Activated CD8-positive, alpha-beta memory T cell treated with anti-CD3 and anti-CD28 coated beads, Interleukin-2, amount 10 ng/mL, durations not matched to agents 7 days and 5 days (primary cell): ENCODE measurements around the gene ODF2. TPM values are rescaled to one million over a fixed set of nuclear protein-coding genes. Genes with fewer than 3 reads are reported as not detected.

Experiments
- ATAC-seq: fragments of 150-1000 bp; cut with Tn5 transposase; one replicate; pipeline ENCODE4 v1.10.0; 2021; ENCODE audit warnings: moderate library complexity
- CTCF ChIA-PET: fragments of 350-600 bp; sonication (Branson Sonifier 250); formaldehyde crosslinking; loops from one replicate; lab custom pipeline; 2021; ENCODE audit warnings: antibody characterized with exemption; lab: Charles Lee
- DNase-seq: peaks from one replicate; pipeline ENCODE4 v3.0.0-alpha.2; 2020
- H3K27ac Mint-ChIP-seq: one replicate; pipeline ENCODE4 v1.8.0; 2021; ENCODE audit warnings: mild to moderate bottlenecking, mixed read lengths
- H3K27me3 Mint-ChIP-seq: one replicate; pipeline ENCODE4 v1.8.0; 2021; ENCODE audit warnings: mixed read lengths
- H3K36me3 Mint-ChIP-seq: one replicate; pipeline ENCODE4 v1.8.0; 2021; ENCODE audit warnings: mild to moderate bottlenecking, mixed read lengths
- H3K4me1 Mint-ChIP-seq: one replicate; pipeline ENCODE4 v1.8.0; 2021; ENCODE audit warnings: mixed read lengths
- H3K4me3 Mint-ChIP-seq: one replicate; pipeline ENCODE4 v1.8.0; 2021; ENCODE audit warnings: mild to moderate bottlenecking, moderate library complexity, mixed read lengths
- H3K9me3 Mint-ChIP-seq: one replicate; pipeline ENCODE4 v1.8.0; 2022; ENCODE audit warnings: low read depth, mixed read lengths
- total RNA-seq, 2 experiments: library from RNA; stranded (reverse); gene quantifications; one replicate each; pipeline ENCODE4 v1.2.3, GENCODE V29; 2021

Gene ODF2
- total RNA-seq, 2 experiments from 2014 or later = 71.8 to 82.7 TPM

DNA sequence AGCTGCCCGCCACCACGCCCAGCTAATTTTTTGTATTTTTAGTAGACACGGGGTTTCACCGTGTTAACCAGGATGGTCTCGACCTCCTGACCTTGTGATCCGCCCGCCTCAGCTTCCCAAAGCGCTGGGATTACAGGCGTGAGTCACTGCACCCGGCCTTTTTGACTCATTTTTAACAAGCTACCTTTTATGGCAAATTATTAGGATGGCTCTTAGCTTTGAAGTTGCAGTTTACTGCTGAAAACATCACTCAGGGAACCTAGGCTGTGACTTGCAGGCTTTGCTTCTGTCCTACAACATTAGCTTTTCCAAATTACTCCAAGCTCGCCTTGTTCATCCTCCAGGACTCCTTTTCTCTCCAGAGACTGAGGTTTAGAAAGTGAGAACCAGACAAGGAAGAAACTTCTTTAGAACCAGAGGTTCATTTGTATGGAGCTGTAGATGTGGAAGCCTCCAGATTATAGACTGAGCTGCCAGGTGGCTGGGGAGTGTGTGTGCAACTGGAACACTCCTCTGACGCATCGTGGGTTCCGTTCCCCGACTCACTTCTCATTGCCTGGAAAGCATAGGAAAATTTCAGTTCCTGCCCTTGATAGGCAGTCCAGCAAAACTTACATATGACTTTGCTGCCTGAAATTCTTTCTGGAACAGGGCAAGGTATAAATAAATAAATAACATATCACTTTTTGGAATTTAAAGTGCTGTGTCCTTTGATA lies 72.8 kb downstream of the ODF2 start:
- CTCF ChIA-PET = no interaction called here
- Mint-ChIP-seq H3K27me3 (no peaks in the 10 kb centered on the region), H3K27ac (no peak overlapping the region), H3K4me3 (no peak overlapping the region), H3K4me1 (peaks cover 4% of the 10 kb centered on the region), H3K36me3 (peaks cover 36% of the 10 kb centered on the region), H3K9me3 (no peaks in the 10 kb centered on the region)
- DNase-seq = no peak
- no peak for ATAC-seq

GRCh38 chr9:128529191-128529590 lies 73.4 kb downstream of the ODF2 start:
- CTCF ChIA-PET = no interaction called here
- Mint-ChIP-seq H3K4me1 (peaks cover 4% of the 10 kb centered on the region), H3K27ac (no peak overlapping the region)

DNA sequence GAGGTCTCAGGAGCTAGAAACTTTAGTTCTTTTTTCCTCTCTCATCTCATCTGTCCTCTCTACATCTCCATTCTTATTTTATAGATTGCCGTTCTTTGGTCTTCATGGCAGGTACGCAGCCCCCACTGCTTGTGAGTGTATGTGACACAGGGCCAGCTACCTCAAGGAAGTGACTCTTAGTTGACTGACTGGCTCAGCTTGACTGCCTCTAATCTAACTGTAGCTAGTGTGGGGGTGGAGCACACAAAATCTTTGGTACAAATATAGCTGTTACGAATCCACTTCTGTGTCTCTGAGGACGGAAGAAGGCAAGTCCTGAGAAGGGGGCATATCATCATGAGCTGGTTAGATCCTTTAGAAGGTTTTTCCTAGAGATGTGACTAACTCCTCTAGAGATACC lies 76.8 kb downstream of the ODF2 start:
- CTCF ChIA-PET = interaction anchor here (0.8 kb wide), 1 partner anchor 20 kb away, joined by 3 read pairs; the partner anchor contains the start of gene SPTAN1

More at GRCh38 chr9:128529191-128529590, 73.4 kb downstream of the ODF2 start:
- ATAC-seq = no peak
- H3K27me3 Mint-ChIP-seq = no peaks in the 10 kb centered on the region
- no peak overlapping the region for H3K4me3 Mint-ChIP-seq
- DNase-seq = no peak
- H3K36me3 Mint-ChIP-seq = peaks cover 41% of the 10 kb centered on the region
- H3K9me3 Mint-ChIP-seq = no peaks in the 10 kb centered on the region

DNA sequence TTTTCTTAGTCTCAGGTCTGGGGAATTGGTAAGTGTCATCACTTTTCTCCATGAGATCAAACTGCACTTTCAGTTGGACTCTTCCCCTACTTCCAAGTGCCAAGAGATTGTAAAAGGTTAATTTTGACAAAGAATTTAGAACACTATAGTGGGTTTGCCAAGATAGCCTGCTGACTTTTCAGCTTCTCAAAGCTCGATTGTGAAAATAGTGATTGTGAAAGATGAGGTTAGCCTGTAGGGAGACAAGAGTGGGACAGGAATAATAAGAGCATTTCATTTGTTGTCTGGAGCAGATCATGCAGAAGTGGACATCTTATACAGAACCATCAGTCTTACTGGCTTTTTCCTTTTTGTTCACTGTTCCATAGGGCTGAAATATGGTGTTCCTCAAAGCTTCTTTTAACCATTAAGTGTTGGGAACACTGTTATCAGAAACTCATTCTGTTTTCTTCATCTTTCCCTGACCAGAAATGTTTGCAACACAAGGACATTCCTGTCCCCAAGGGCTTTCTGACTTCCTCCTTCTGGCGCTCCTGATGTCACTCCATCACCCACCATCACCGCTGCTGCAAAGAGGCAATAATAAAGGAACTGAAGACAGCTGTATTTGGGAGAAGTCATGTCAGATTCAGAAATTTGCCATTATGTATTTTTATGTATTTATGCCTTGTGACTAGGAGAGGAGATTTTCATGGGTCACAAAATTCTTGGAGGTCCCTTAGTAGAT lies 85.0 kb downstream of the ODF2 start:
- Mint-ChIP-seq H3K27ac (no peak overlapping the region), H3K4me3 (no peak overlapping the region), H3K27me3 (no peaks in the 10 kb centered on the region), H3K36me3 (peaks cover 46% of the 10 kb centered on the region), H3K9me3 (no peaks in the 10 kb centered on the region), H3K4me1 (peaks cover 11% of the 10 kb centered on the region)
- DNase-seq (no peak), ATAC-seq (no peak)
- CTCF ChIA-PET = interaction anchor here (1.2 to 1.4 kb wide), 2 partner anchors 10 to 13 kb away, joined by 3 to 4 read pairs; no protein-coding TSS in a partner anchor

More for the DNA sequence above, 76.8 kb downstream of the ODF2 start:
- DNase-seq = no peak
- Mint-ChIP-seq H3K4me3 (no peak overlapping the region), H3K27ac (no peak overlapping the region), H3K9me3 (no peaks in the 10 kb centered on the region), H3K27me3 (no peaks in the 10 kb centered on the region), H3K36me3 (peaks cover 38% of the 10 kb centered on the region), H3K4me1 (peaks cover 4% of the 10 kb centered on the region)
- ATAC-seq = no peak

DNA sequence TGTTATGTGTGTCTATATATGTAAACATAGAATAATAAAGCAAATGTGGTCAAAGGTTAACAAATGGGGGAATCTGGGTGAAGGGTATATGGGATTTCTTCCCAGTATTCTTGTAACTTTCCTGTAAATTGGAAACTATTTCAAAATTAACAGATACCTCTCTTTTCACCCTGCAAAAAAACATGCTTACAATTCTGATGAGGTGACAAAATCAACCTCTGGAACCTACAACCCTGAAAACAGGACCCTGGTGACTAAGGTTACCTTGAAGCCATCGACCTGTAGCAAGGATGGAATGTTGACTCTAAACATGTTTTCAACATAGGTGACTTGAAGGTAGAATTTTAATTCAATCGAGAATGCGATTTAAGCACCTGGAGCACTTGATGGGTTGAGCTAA lies 90.7 kb downstream of the ODF2 start:
- no peak overlapping the region for H3K27ac Mint-ChIP-seq
- H3K27me3 Mint-ChIP-seq = no peaks in the 10 kb centered on the region
- no peak overlapping the region for H3K4me3 Mint-ChIP-seq
- DNase-seq = no peak
- H3K4me1 Mint-ChIP-seq = peaks cover 25% of the 10 kb centered on the region
- H3K36me3 Mint-ChIP-seq = peaks cover 7% of the 10 kb centered on the region
- CTCF ChIA-PET = interaction anchor here (0.9 kb wide), 1 partner anchor 184 kb away, joined by 3 read pairs; no protein-coding TSS in a partner anchor
- no peaks in the 10 kb centered on the region for H3K9me3 Mint-ChIP-seq
- no peak for ATAC-seq

DNA sequence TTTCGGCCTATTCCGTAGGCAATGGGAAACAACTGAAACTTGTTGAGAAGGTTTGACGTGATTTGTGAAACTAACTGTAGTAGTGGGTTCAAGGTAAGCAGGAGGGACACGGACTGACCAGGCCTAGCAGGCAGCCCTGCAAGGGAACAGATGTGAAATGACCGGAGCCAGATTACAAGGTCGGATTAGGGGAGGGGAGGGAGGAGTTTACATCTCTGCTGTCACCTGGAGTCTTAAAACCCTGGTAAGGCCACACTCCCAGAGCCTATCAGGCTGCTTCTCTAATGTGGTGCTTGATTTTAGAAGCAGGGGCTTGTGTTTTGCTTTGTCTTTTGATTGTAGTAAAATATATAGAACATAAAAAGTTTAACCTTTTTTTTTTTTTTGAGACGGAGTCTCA lies 93.1 kb downstream of the ODF2 start:
- CTCF ChIA-PET = interaction anchor here (2.4 kb wide), 1 partner anchor 11 kb away, joined by 7 read pairs; no protein-coding TSS in a partner anchor
- no peak for DNase-seq
- H3K4me3 Mint-ChIP-seq = no peak overlapping the region
- no peaks in the 10 kb centered on the region for H3K27me3 Mint-ChIP-seq
- no peak overlapping the region for H3K27ac Mint-ChIP-seq
- H3K9me3 Mint-ChIP-seq = no peaks in the 10 kb centered on the region
- peaks cover 29% of the 10 kb centered on the region for H3K4me1 Mint-ChIP-seq
- no peaks in the 10 kb centered on the region for H3K36me3 Mint-ChIP-seq
- no peak for ATAC-seq

DNA sequence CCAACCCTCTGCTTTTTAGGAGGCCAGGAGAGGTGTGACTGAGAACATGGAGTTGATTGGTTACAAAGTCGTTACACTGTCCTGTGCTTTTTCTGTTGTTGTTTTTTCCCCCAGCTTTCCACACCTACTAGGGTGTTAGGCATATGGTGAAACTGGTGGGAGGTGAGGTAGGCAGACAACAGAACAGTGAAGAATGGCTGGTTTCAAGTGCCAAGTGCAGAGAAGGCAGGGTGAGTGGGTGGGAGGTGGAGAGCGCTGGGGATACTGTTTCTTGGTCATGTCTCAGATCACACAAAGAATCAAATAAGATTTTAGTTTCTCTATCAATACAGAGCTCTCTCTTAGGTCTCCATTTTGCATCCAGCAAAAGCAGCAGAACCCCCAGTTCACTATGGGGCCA lies 94.4 kb downstream of the ODF2 start:
- no peak for DNase-seq
- Mint-ChIP-seq H3K27me3 (no peaks in the 10 kb centered on the region), H3K27ac (peak overlapping the region; percentile 74), H3K36me3 (no peaks in the 10 kb centered on the region), H3K4me1 (peaks cover 29% of the 10 kb centered on the region), H3K4me3 (peak overlapping the region; percentile 21), H3K9me3 (no peaks in the 10 kb centered on the region)
- ATAC-seq = no peak
- CTCF ChIA-PET = interaction anchor here (0.8 to 2.4 kb wide), 9 partner anchors 8 to 111 kb away, joined by 3 to 7 read pairs (median 4); no protein-coding TSS in a partner anchor

Other genes starting within 250 kb of the ODF2 start
- gene GOLGA2, start 180.0 kb upstream of the ODF2 start, total RNA-seq = 10 to 100 TPM; 47.6 to 57.2 TPM
- gene SWI5, start 179.7 kb upstream of the ODF2 start, total RNA-seq = 10 to 100 TPM; 11.8 to 12.1 TPM
- gene TRUB2, start 133.6 kb upstream of the ODF2 start, total RNA-seq = 10 to 100 TPM; 22.3 to 34.2 TPM
- gene COQ4, start 133.2 kb upstream of the ODF2 start, total RNA-seq = 10 to 100 TPM; 29.8 to 41.1 TPM
- gene SLC27A4, start 115.5 kb upstream of the ODF2 start, total RNA-seq = 10 to 100 TPM; 19.3 to 26.1 TPM
- 10 to 100 TPM; 61.4 to 81.0 TPM for gene URM1, start 84.6 kb upstream of the ODF2 start, total RNA-seq
- 10 to 100 TPM in 1 of 2 experiments, 1 to 10 TPM in 1; 5.2 to 12.2 TPM for gene CERCAM, start 35.1 kb upstream of the ODF2 start, total RNA-seq
- gene GLE1, start 48.7 kb downstream of the ODF2 start, total RNA-seq = 10 to 100 TPM; 51.0 to 55.7 TPM
- gene SPTAN1, start 96.6 kb downstream of the ODF2 start, total RNA-seq = 100 to 1,000 TPM; 275 to 315 TPM
- 10 to 100 TPM; 52.5 to 67.8 TPM for gene DYNC2I2, start 200.8 kb downstream of the ODF2 start, total RNA-seq
- 100 to 1,000 TPM; 436 to 623 TPM for gene SET, start 233.2 kb downstream of the ODF2 start, total RNA-seq
- gene PKN3, start 246.5 kb downstream of the ODF2 start, total RNA-seq = 1 to 10 TPM; 8.1 to 9.1 TPM